Stimulated activated CD4-positive, alpha-beta T cell treated with anti-CD3 and anti-CD28 coated beads, Interleukin-2, amount 100 ng/mL, for 4 hours (primary cell): ENCODE data around the gene PIEZO1.
"Not testable (repeated sequence)": the region's sequence is repeated elsewhere in the genome, so short reads cannot be mapped to it uniquely, and the experiment has no call there.

Experiments used
- DNase-seq: peaks from one replicate; pipeline ENCODE4 v3.0.0-alpha.2; 2020; ENCODE audit warnings: low read depth

Gene PIEZO1

GRCh38 chr16:88805340-88805715, 20.3 kb upstream of the PIEZO1 start:
- no peak for DNase-seq

GRCh38 chr16:88804552-88805339, 19.7 kb upstream of the PIEZO1 start:
- DNase-seq, result no peak

- DNase-seq, result no peak
Measured at GRCh38 chr16:88804173-88804551, 19.1 kb upstream of the PIEZO1 start.

- DNase-seq, result peak; percentile 81
Measured at GRCh38 chr16:88803264-88803987, 18.4 kb upstream of the PIEZO1 start, which contains the start of gene CDT1. Gene CDT1, plus strand, starts transcription at chr16:88803789. Its CDS starts 43 bp downstream, at chr16:88803832.

GRCh38 chr16:88800277-88800592, 15.2 kb upstream of the PIEZO1 start:
- no peak for DNase-seq

GRCh38 chr16:88799569-88800276, 14.7 kb upstream of the PIEZO1 start:
- DNase-seq, result no peak

GRCh38 chr16:88798772-88799455, 13.9 kb upstream of the PIEZO1 start:
- no peak for DNase-seq

GRCh38 chr16:88798073-88798472, 13.1 kb upstream of the PIEZO1 start:
- no peak for DNase-seq

GRCh38 chr16:88796278-88796677, 11.3 kb upstream of the PIEZO1 start:
- no peak for DNase-seq

- no peak for DNase-seq
Measured at GRCh38 chr16:88793251-88793954, 8.4 kb upstream of the PIEZO1 start.

- no peak for DNase-seq
Measured at GRCh38 chr16:88792668-88793250, 7.7 kb upstream of the PIEZO1 start.

- no peak for DNase-seq
Measured at GRCh38 chr16:88792078-88792550, 7.1 kb upstream of the PIEZO1 start.

- DNase-seq, result peak; percentile 49
Measured at GRCh38 chr16:88790312-88791211, 5.5 kb upstream of the PIEZO1 start.

- DNase-seq, result no peak
Measured at GRCh38 chr16:88789594-88789993, 4.6 kb upstream of the PIEZO1 start.

GRCh38 chr16:88788749-88789148, 3.7 kb upstream of the PIEZO1 start:
- DNase-seq, result not testable (repeated sequence)

GRCh38 chr16:88787579-88788314, 2.7 kb upstream of the PIEZO1 start:
- no peak for DNase-seq

GRCh38 chr16:88784856-88785105, 239 bp downstream of the PIEZO1 start:
- DNase-seq, result no peak

GRCh38 chr16:88784074-88784855, 755 bp downstream of the PIEZO1 start:
- DNase-seq, result no peak
